Superior temporal gyrus (tissue), 1 donor: ENCODE results near the gene UTS2B.

Experiments used
- DNase-seq: peaks from one replicate; pipeline ENCODE4 v3.0.0-alpha.2; 2016; ENCODE audit errors: extremely low spot score

UTS2B gene

GRCh38 chr3:191353022-191353777 is 22.9 kb upstream of the UTS2B start:
- DNase-seq: no peak

GRCh38 chr3:191352014-191352413 is 21.7 kb upstream of the UTS2B start:
- DNase-seq: no peak

- DNase-seq: no peak
Measured at GRCh38 chr3:191350396-191351090, 20.2 kb upstream of the UTS2B start.

GRCh38 chr3:191348098-191348497 is 17.8 kb upstream of the UTS2B start:
- DNase-seq: no peak

GRCh38 chr3:191347228-191347627 is 16.9 kb upstream of the UTS2B start:
- DNase-seq: no peak

GRCh38 chr3:191345334-191345733 is 15.0 kb upstream of the UTS2B start:
- DNase-seq: no peak

GRCh38 chr3:191343913-191344312 is 13.6 kb upstream of the UTS2B start:
- DNase-seq: no peak

- DNase-seq: no peak
Measured at GRCh38 chr3:191343115-191343514, 12.8 kb upstream of the UTS2B start.

GRCh38 chr3:191342411-191342810 is 12.1 kb upstream of the UTS2B start:
- no peak for DNase-seq

- DNase-seq: no peak
Measured at GRCh38 chr3:191342006-191342405, 11.7 kb upstream of the UTS2B start.

- DNase-seq: no peak
Measured at GRCh38 chr3:191340966-191341365, 10.6 kb upstream of the UTS2B start.

- DNase-seq: no peak
Measured at GRCh38 chr3:191340351-191340750, 10.0 kb upstream of the UTS2B start.

GRCh38 chr3:191339316-191339917 is 9.1 kb upstream of the UTS2B start:
- DNase-seq: no peak

GRCh38 chr3:191338177-191338488 is 7.8 kb upstream of the UTS2B start:
- DNase-seq: no peak

- no peak for DNase-seq
Measured at GRCh38 chr3:191336833-191337232, 6.5 kb upstream of the UTS2B start.

- no peak for DNase-seq
Measured at GRCh38 chr3:191334346-191334893, 4.1 kb upstream of the UTS2B start.

GRCh38 chr3:191333298-191333880 is 3.1 kb upstream of the UTS2B start:
- no peak for DNase-seq

GRCh38 chr3:191331388-191331787 is 1.1 kb upstream of the UTS2B start:
- no peak for DNase-seq

GRCh38 chr3:191330530-191331048 is 263 bp upstream of the UTS2B start:
- no peak for DNase-seq

- no peak for DNase-seq
Measured at GRCh38 chr3:191328962-191329653, 1.2 kb downstream of the UTS2B start, which contains the start of gene CCDC50. CCDC50 (plus strand) TSS chr3:191329394; CDS start chr3:191329675, 281 bp downstream.

- DNase-seq: peak; percentile 59
Measured at GRCh38 chr3:191328383-191328961, 1.9 kb downstream of the UTS2B start.
